KMS-11 (cell line): ENCODE measurements around the gene DNAJA4.

ENCODE experiments used
- H2AFZ ChIP-seq: fragments of 200-600 bp; sonication (generic); 2 replicates; pipeline ENCODE4 v1.6.1; 2016; ENCODE audit warnings: antibody characterized with exemption, mixed run types, low read depth
- H3K27ac ChIP-seq: fragments of 200-600 bp; sonication (generic); 2 replicates; pipeline ENCODE4 v1.6.1; 2016; ENCODE audit warnings: mild to moderate bottlenecking, mixed run types
- H3K27me3 ChIP-seq: fragments of 200-600 bp; sonication (generic); 2 replicates; pipeline ENCODE4 v1.6.1; 2017; ENCODE audit warnings: mild to moderate bottlenecking, low read depth, mixed run types, moderate library complexity; ENCODE audit not compliant: insufficient read depth
- H3K36me3 ChIP-seq: fragments of 200-600 bp; sonication (generic); 2 replicates; pipeline ENCODE4 v1.6.1; 2017; ENCODE audit warnings: mild to moderate bottlenecking, mixed run types; ENCODE audit not compliant: insufficient read depth
- H3K4me1 ChIP-seq: fragments of 200-600 bp; sonication (generic); 2 replicates; pipeline ENCODE4 v1.6.1; 2016; ENCODE audit warnings: mild to moderate bottlenecking, low read depth, mixed run types; ENCODE audit not compliant: poor library complexity, severe bottlenecking
- H3K4me2 ChIP-seq: fragments of 200-600 bp; sonication (generic); 2 replicates; pipeline ENCODE4 v1.7.0; 2016; ENCODE audit warnings: mild to moderate bottlenecking, mixed run types
- H3K4me3 ChIP-seq: fragments of 200-600 bp; sonication (generic); IDR thresholded peaks from 2 replicates; pipeline ENCODE4 v1.6.1; 2017; ENCODE audit warnings: low read depth, low read length, mixed read lengths; ENCODE audit not compliant: insufficient read depth
- H3K79me2 ChIP-seq: fragments of 200-600 bp; sonication (generic); 2 replicates; pipeline ENCODE4 v1.6.1; 2016; ENCODE audit warnings: low read depth, mixed run types; ENCODE audit not compliant: insufficient read depth
- H3K9ac ChIP-seq: fragments of 200-600 bp; sonication (generic); 2 replicates; pipeline ENCODE4 v1.6.1; 2016; ENCODE audit warnings: mild to moderate bottlenecking, mixed run types
- H4K20me1 ChIP-seq: fragments of 200-600 bp; sonication (generic); 2 replicates; pipeline ENCODE4 v1.6.1; 2016; ENCODE audit warnings: mild to moderate bottlenecking, mixed run types; ENCODE audit not compliant: insufficient read depth
- TF ChIP-seq, protein P1 (sequence below): fragments of 200-600 bp; sonication (generic); conservative IDR thresholded peaks from 2 replicates; pipeline ENCODE4 v1.6.1; 2017; ENCODE audit warnings: low read depth, mild to moderate bottlenecking, antibody characterized with exemption, low read length, moderate library complexity, mixed read lengths

Gene DNAJA4

DNA sequence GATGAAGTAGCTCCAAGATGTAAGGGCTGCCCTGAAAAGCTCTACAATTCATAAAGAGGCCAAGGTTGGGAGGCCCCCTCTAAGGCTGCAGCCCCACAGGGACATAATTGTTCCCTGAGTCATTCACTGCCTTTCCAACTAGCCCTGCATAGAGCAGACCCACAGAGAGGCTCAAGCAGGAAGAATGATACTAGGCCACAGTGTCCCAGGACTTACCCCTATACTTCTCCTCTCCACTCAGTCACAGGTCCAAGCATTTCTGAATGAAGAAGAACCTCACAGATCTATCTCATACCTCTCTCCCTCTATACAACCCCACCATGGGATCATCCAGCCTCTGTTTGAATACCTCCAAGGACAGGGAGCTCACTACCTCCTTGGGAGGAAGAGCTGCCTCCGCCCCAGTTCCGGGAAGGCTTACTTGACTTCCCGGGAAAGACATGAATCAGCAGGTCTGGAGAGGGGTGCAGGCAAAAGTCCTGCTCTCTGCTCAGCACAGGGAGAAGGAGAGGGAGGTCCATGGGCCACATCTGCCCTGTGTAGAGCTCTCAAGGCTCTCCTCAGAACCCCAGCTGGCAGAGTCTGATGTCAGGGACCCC, 41.9 kb downstream of the DNAJA4 start:
- H3K36me3 ChIP-seq = no peaks in the 10 kb centered on the region
- TF ChIP-seq, protein P1, sequence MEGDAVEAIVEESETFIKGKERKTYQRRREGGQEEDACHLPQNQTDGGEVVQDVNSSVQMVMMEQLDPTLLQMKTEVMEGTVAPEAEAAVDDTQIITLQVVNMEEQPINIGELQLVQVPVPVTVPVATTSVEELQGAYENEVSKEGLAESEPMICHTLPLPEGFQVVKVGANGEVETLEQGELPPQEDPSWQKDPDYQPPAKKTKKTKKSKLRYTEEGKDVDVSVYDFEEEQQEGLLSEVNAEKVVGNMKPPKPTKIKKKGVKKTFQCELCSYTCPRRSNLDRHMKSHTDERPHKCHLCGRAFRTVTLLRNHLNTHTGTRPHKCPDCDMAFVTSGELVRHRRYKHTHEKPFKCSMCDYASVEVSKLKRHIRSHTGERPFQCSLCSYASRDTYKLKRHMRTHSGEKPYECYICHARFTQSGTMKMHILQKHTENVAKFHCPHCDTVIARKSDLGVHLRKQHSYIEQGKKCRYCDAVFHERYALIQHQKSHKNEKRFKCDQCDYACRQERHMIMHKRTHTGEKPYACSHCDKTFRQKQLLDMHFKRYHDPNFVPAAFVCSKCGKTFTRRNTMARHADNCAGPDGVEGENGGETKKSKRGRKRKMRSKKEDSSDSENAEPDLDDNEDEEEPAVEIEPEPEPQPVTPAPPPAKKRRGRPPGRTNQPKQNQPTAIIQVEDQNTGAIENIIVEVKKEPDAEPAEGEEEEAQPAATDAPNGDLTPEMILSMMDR = no peak
- no peak overlapping the region for H3K4me3 ChIP-seq
- no peaks in the 10 kb centered on the region for H3K27me3 ChIP-seq
- no peak overlapping the region for H3K27ac ChIP-seq
- H3K9ac ChIP-seq = no peak overlapping the region
- H3K79me2 ChIP-seq = no peaks in the 10 kb centered on the region
- H4K20me1 ChIP-seq = no peaks in the 10 kb centered on the region
- H3K4me1 ChIP-seq = no peaks in the 10 kb centered on the region
- no peak overlapping the region for H2AFZ ChIP-seq
- no peak overlapping the region for H3K4me2 ChIP-seq

DNA sequence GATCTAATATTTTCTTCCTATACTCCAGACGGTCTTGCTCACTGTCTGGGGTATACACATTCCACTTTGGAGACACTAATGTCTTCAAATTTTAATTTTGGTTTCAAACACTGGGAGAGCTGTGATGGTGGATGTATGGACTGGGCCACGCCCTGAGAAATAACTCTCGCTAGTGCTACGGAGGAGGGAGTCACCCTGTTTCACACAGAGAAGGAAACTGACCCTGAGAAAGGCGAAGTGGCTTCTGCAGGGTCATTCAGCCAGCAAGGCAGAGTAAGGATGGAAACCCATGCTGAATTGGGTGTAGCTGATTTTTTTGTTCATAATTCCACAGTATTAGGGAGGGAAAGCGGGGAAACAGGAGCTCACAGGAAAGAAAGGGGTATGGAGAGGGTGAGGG, 43.6 kb downstream of the DNAJA4 start:
- H3K4me3 ChIP-seq = no peak overlapping the region
- H2AFZ ChIP-seq = peak overlapping the region; percentile 39; the same call in 1 of the 2 replicates
- H3K4me2 ChIP-seq = no peak overlapping the region
- TF ChIP-seq, protein P1 = no peak
- no peak overlapping the region for H3K27ac ChIP-seq
- H3K9ac ChIP-seq = no peak overlapping the region
- H3K4me1 ChIP-seq = no peaks in the 10 kb centered on the region
- H3K36me3 ChIP-seq = no peaks in the 10 kb centered on the region
- H4K20me1 ChIP-seq = no peaks in the 10 kb centered on the region
- no peaks in the 10 kb centered on the region for H3K79me2 ChIP-seq
- no peaks in the 10 kb centered on the region for H3K27me3 ChIP-seq

DNA sequence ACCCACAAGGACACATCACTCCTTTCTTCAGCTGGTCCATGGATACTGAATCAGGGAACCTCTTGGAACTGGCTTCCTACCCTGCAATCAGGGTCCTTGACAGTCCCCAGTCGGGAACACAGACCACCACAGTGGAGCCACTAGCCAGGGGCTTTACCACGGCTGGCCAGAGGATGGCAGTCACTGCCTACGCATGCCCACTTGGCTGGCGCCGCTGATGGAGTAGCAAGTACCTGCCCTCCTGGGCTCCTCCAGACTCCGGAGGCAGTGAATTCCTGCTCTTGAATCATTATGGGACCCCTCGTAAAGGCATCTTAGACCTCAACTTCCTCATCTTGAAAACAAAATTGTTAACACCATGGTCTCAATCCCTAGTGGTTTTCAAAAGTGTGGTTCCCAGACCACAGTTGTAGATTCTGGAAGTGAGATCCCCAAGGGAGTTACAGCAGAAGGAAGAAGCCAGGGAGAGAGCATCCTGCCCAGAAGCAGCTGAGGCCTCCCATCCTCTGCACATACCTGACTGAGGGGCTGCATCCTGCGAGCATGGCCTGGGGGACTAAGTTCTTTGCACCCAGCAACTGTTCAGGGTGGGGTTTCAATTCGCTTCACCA, 44.2 kb downstream of the DNAJA4 start:
- no peaks in the 10 kb centered on the region for H3K36me3 ChIP-seq
- H3K27me3 ChIP-seq = no peaks in the 10 kb centered on the region
- no peak overlapping the region for H3K4me2 ChIP-seq
- no peaks in the 10 kb centered on the region for H3K79me2 ChIP-seq
- no peak overlapping the region for H3K9ac ChIP-seq
- TF ChIP-seq, protein P1 = peak; percentile 83
- no peaks in the 10 kb centered on the region for H3K4me1 ChIP-seq
- H2AFZ ChIP-seq = peak overlapping the region; percentile 39; the same call in 1 of the 2 replicates
- H3K4me3 ChIP-seq = no peak overlapping the region
- no peak overlapping the region for H3K27ac ChIP-seq
- no peaks in the 10 kb centered on the region for H4K20me1 ChIP-seq

DNA sequence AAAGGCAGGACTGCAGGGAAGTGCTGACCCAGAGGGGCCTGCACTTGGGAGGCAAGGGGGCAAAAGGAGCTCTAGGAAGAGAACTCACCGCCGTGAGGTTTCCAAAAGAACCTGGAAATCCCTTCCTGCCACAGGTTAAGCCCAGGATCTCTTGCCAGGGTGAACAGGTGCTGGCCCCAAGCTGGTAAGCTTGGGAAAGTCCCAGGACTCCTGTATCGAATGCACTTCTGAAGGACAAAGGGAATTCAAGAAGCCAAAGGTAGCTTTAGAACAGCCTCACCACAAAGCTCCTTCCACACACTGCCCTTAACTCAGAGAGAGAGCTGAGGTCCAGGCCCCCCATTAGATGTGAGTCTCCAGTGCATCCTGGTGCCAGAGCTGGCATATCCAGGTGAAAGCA, 46.9 kb downstream of the DNAJA4 start:
- Histone ChIP-seq H3K9ac (no peak overlapping the region), H3K27ac (no peak overlapping the region), H4K20me1 (no peaks in the 10 kb centered on the region), H3K79me2 (no peaks in the 10 kb centered on the region), H3K36me3 (no peaks in the 10 kb centered on the region), H3K4me3 (no peak overlapping the region), H3K27me3 (no peaks in the 10 kb centered on the region), H3K4me2 (no peak overlapping the region), H2AFZ (no peak overlapping the region), H3K4me1 (no peaks in the 10 kb centered on the region)
- TF ChIP-seq, protein P1 = no peak
